SK-N-SH (cell line): ENCODE results near the gene OTOS. TPM values are rescaled to one million over a fixed set of nuclear protein-coding genes. Genes with fewer than 3 reads are reported as not detected.

ENCODE experiments used
- CTCF ChIA-PET: fragments of 300-600, 350-600 bp; formaldehyde crosslinking; extraction: SDS; loops from one replicate; lab custom pipeline; 2021; lab: Yijun Ruan, JAX
- POLR2A ChIA-PET: fragments of 350-600 bp; sonication (Branson Sonifier 250); formaldehyde crosslinking; extraction: SDS; loops from one replicate; lab custom pipeline; 2020; ENCODE audit warnings: antibody characterized with exemption, inconsistent platforms; lab: Yijun Ruan, JAX
- DNase-seq: peaks from one replicate; pipeline ENCODE4 v3.0.0; 2012
- H2AFZ ChIP-seq: fragments of 200-600 bp; sonication (generic); 2 replicates; pipeline ENCODE4 v1.8.1; 2016; ENCODE audit warnings: antibody characterized with exemption, mild to moderate bottlenecking, low read depth
- H3F3A ChIP-seq: fragments of 200-600 bp; sonication (generic); replicated peaks from 2 replicates; pipeline ENCODE3; 2016; ENCODE audit warnings: antibody characterized with exemption, mild to moderate bottlenecking; ENCODE audit not compliant: insufficient read depth
- H3K27ac ChIP-seq, 2 experiments: fragments of 200-500 bp in 1 of 2; fragments of 200-600 bp in 1 of 2; sonication (Bioruptor generic) in 1 of 2; sonication (generic), shearing (Covaris generic) in 1 of 2; 2 replicates each; pipeline versions ENCODE4 v1.5.1 to v1.6.1; 2014 to 2016; ENCODE audit warnings: low read depth in 2 of 2, inconsistent platforms in 1 of 2, low read length in 1 of 2, mild to moderate bottlenecking in 1 of 2, mixed read lengths in 1 of 2
- H3K27me3 ChIP-seq: fragments of 200-600 bp; sonication (generic), shearing (Covaris generic); 2 replicates; pipeline ENCODE4 v1.6.1; 2016; ENCODE audit warnings: mixed run types; ENCODE audit not compliant: insufficient read depth
- H3K36me3 ChIP-seq, 2 experiments: fragments of 200-500 bp in 1 of 2; fragments of 200-600 bp in 1 of 2; sonication (Bioruptor generic) in 1 of 2; sonication (generic) in 1 of 2; replicated peaks in 1 of 2; 2 replicates each; pipeline versions ENCODE3 to v1.5.1; 2014 to 2016; ENCODE audit warnings: low read length in 1 of 2, mild to moderate bottlenecking in 1 of 2; ENCODE audit not compliant: insufficient read depth in 2 of 2, control insufficient read depth in 1 of 2
- H3K4me1 ChIP-seq, 2 experiments: fragments of 200-500 bp in 1 of 2; fragments of 200-600 bp in 1 of 2; sonication (Bioruptor generic) in 1 of 2; sonication (generic), shearing (Covaris generic) in 1 of 2; 2 replicates each; pipeline versions ENCODE4 v1.5.1 to v1.6.1; 2014 to 2016; ENCODE audit warnings: low read depth in 1 of 2, low read length in 1 of 2, mixed run types in 1 of 2; ENCODE audit not compliant: insufficient read depth in 2 of 2, control insufficient read depth in 1 of 2
- H3K4me2 ChIP-seq: fragments of 200-600 bp; sonication (generic), shearing (Covaris generic); 2 replicates; pipeline ENCODE4 v1.6.1; 2017; ENCODE audit warnings: mixed run types
- H3K4me3 ChIP-seq, 2 experiments: fragments of 200-500 bp in 1 of 2; fragments of 200-600 bp in 1 of 2; sonication (Bioruptor generic) in 1 of 2; sonication (generic), shearing (Covaris generic) in 1 of 2; 2 replicates each; pipeline versions ENCODE4 v1.5.1 to v1.8.1; 2014 to 2016; ENCODE audit warnings: low read depth in 2 of 2, inconsistent platforms in 1 of 2, low read length in 1 of 2, mild to moderate bottlenecking in 1 of 2, mixed read lengths in 1 of 2, moderate library complexity in 1 of 2
- H3K79me2 ChIP-seq: fragments of 200-600 bp; sonication (generic); 2 replicates; pipeline ENCODE4 v1.8.1; 2017; ENCODE audit warnings: mild to moderate bottlenecking; ENCODE audit not compliant: insufficient read depth
- H3K9ac ChIP-seq: fragments of 200-600 bp; sonication (generic); 2 replicates; pipeline ENCODE4 v1.6.1; 2017; ENCODE audit warnings: mixed run types
- H3K9me2 ChIP-seq: fragments of 200-600 bp; sonication (generic); 2 replicates; pipeline ENCODE4 v1.6.1; 2017; ENCODE audit warnings: mixed run types
- H3K9me3 ChIP-seq: fragments of 200-600 bp; sonication (generic); 2 replicates; pipeline ENCODE4 v1.6.1; 2017; ENCODE audit warnings: mixed run types, mild to moderate bottlenecking, moderate library complexity
- H4K20me1 ChIP-seq: fragments of 200-600 bp; sonication (generic); 2 replicates; pipeline ENCODE4 v1.6.1; 2017; ENCODE audit warnings: mild to moderate bottlenecking, mixed run types; ENCODE audit not compliant: insufficient read depth
- CHD2 ChIP-seq: fragments of 150-350 bp; IDR thresholded peaks from 2 replicates; pipeline ENCODE4 v1.6.1; 2018; ENCODE audit warnings: low read length; ENCODE audit not compliant: partially characterized antibody
- EZH2phosphoT487 ChIP-seq: fragments of 200-600 bp; sonication (generic); IDR thresholded peaks from 2 replicates; pipeline ENCODE4 v1.6.1; 2017; ENCODE audit warnings: low read depth, mixed run types, mild to moderate bottlenecking, antibody characterized with exemption, moderate library complexity, borderline replicate concordance
- GABPA ChIP-seq: IDR thresholded peaks from 2 replicates; pipeline ENCODE4 v1.4.0; 2012; ENCODE audit warnings: low read depth, mild to moderate bottlenecking
- MEF2A ChIP-seq: IDR thresholded peaks from 2 replicates; pipeline ENCODE4 v1.4.0; 2012; ENCODE audit warnings: low read depth, borderline replicate concordance
- NRF1 ChIP-seq: IDR thresholded peaks from 2 replicates; pipeline ENCODE4 v1.6.1; 2012; ENCODE audit warnings: low read depth, mild to moderate bottlenecking, low read length
- PBX3 ChIP-seq: IDR thresholded peaks from 2 replicates; pipeline ENCODE4; 2012
- POLR2AphosphoS5 ChIP-seq: IDR thresholded peaks from 2 replicates; pipeline ENCODE4 v1.6.1; 2012; ENCODE audit warnings: low read depth, low read length
- RCOR1 ChIP-seq: fragments of 150-350 bp; IDR thresholded peaks from 2 replicates; pipeline ENCODE4 v1.6.1; 2017; ENCODE audit warnings: antibody characterized with exemption, low read length
- RXRA ChIP-seq: IDR thresholded peaks from 2 replicates; pipeline ENCODE4 v1.4.0; 2012; ENCODE audit warnings: low read depth, mild to moderate bottlenecking, borderline replicate concordance
- SMC3 ChIP-seq: IDR thresholded peaks from 2 replicates; pipeline ENCODE4 v1.6.1; 2012; ENCODE audit warnings: low read depth, low read length, improper control_type of control experiment
- TAF1 ChIP-seq: IDR thresholded peaks from 2 replicates; pipeline ENCODE4 v1.6.1; 2012; ENCODE audit warnings: low read depth, mild to moderate bottlenecking, low read length, moderate library complexity, borderline replicate concordance
- TEAD4 ChIP-seq: IDR thresholded peaks from 2 replicates; pipeline ENCODE4 v1.4.0; 2012; ENCODE audit warnings: mild to moderate bottlenecking, borderline replicate concordance; ENCODE audit not compliant: insufficient read depth
- ZBTB33 ChIP-seq: IDR thresholded peaks from 2 replicates; pipeline ENCODE4 v1.4.0; 2012; ENCODE audit warnings: low read depth, borderline replicate concordance
- WGBS: methylation state at CpG from one replicate; pipeline ENCODE4 v1.1.6; 2017; ENCODE audit warnings: low lambda C conversion rate; 5-methylcytosine and 5-hydroxymethylcytosine counted together
- polyA plus RNA-seq, 3 experiments: library from polyadenylated mRNA; depleted of rRNA; stranded (reverse); fragments of >200 nt; gene quantifications; 2 replicates each; pipeline ENCODE4 v1.2.3, GENCODE V29; 2012

Gene OTOS
- polyA plus RNA-seq, 1 of the 3 experiments (the other 2 are of a cell fraction), result not detected

- Histone ChIP-seq H3K4me2 (no peak overlapping the region), H3K79me2 (peaks cover 37% of the 10 kb centered on the region), H3K4me3 (no peak overlapping the region), H3K27ac (no peak overlapping the region), H3K4me1 (peaks cover 11 to 18% of the 10 kb centered on the region in 2 experiments; a peak in 2 of 4 replicates), H3K27me3 (no peaks in the 10 kb centered on the region; the same call in 1 of the 2 replicates), H3K9ac (no peak overlapping the region), H4K20me1 (peaks cover 12% of the 10 kb centered on the region), H3F3A (no peaks in the 10 kb centered on the region), H3K36me3 (peaks cover 6 to 13% of the 10 kb centered on the region in 2 experiments), H2AFZ (no peak overlapping the region), H3K9me3 (no peaks in the 10 kb centered on the region), H3K9me2 (no peaks in the 10 kb centered on the region)
- TF ChIP-seq EZH2phosphoT487 (no peak), PBX3 (no peak), RCOR1 (no peak), SMC3 (no peak), NRF1 (no peak), RXRA (no peak), GABPA (no peak), MEF2A (no peak)
- DNase-seq, result no peak
- WGBS, result 95% methylated on average over 18 of the region's 19 CpGs
- POLR2A ChIA-PET, result interaction anchor here (1.4 kb wide), 1 partner anchor 9 kb away, joined by 3 read pairs; no protein-coding TSS in a partner anchor
- CTCF ChIA-PET, result interaction anchor here (1.5 to 9.5 kb wide), 2 partner anchors 12 to 76 kb away, joined by 5 to 291 read pairs; no protein-coding TSS in a partner anchor
These were observed 2.7 kb downstream of the OTOS start for GRCh38 chr2:240137596-240138253.

- Histone ChIP-seq H4K20me1 (peaks cover 12% of the 10 kb centered on the region), H3K4me3 (peak overlapping the region; percentile 81 to 99), H3K79me2 (peaks cover 40% of the 10 kb centered on the region), H3K36me3 (peaks cover 10 to 22% of the 10 kb centered on the region in 2 experiments), H3K4me1 (peaks cover 11 to 18% of the 10 kb centered on the region in 2 experiments; a peak in 2 of 4 replicates), H3K27me3 (no peaks in the 10 kb centered on the region; the same call in 1 of the 2 replicates), H3K4me2 (peak overlapping the region; percentile 97), H3K27ac (no peak overlapping the region; a peak in 1 of 4 replicates), H3K9ac (peak overlapping the region; percentile 89), H3F3A (no peaks in the 10 kb centered on the region), H3K9me2 (no peaks in the 10 kb centered on the region), H3K9me3 (no peaks in the 10 kb centered on the region), H2AFZ (peak overlapping the region; percentile 96; the same call in 1 of the 2 replicates)
- 60% methylated on average over 31 of the region's 36 CpGs for WGBS
- ChIA-PET CTCF (no interaction called here), POLR2A (no interaction called here)
- no peak for DNase-seq
- no peak for TF ChIP-seq POLR2AphosphoS5
- no peak for TF ChIP-seq TAF1
- TF ChIP-seq CHD2, result no peak
- TF ChIP-seq ZBTB33, result no peak
- TF ChIP-seq TEAD4, result no peak
- no peak for TF ChIP-seq GABPA
- TF ChIP-seq SMC3, result no peak
These were observed 3.7 kb downstream of the OTOS start for GRCh38 chr2:240136671-240137292.
